ENCODE data around the gene CLASP1. TPM values are rescaled to one million over a fixed set of nuclear protein-coding genes. Genes with fewer than 3 reads are reported as not detected.
A peak's percentile ranks its signal among the peaks of the same experiment; 100 is the strongest.

Gene CLASP1
- total RNA-seq, 1 donor from 2014 or later = 110 TPM

GRCh38 chr2:121596221-121597080, 52.8 kb downstream of the CLASP1 start:
- no peak overlapping the region for H3K4me3 Mint-ChIP-seq
- H3K36me3 Mint-ChIP-seq = peaks cover 10% of the 10 kb centered on the region
- H3K9me3 ChIP-seq (ENCODE audit: low read depth) = no peaks in the 10 kb centered on the region
- peaks cover 59% of the 10 kb centered on the region for H4K20me1 ChIP-seq (ENCODE audit: low read depth)
- TF ChIP-seq EZH2 (IDR thresholded peaks at IDR 0.05) = no peak
- TF ChIP-seq CTCF (IDR thresholded peaks at IDR 0.05) = peak; percentile 62
- TF ChIP-seq EZH2phosphoT487 (IDR thresholded peaks at IDR 0.05) = no peak
- no peaks in the 10 kb centered on the region for H3K36me3 ChIP-seq
- H3K27me3 Mint-ChIP-seq (ENCODE audit: insufficient read depth, low read depth) = no peaks in the 10 kb centered on the region
- H3K27me3 ChIP-seq = no peaks in the 10 kb centered on the region
- H3K79me2 ChIP-seq (ENCODE audit: low read depth) = peaks cover 96% of the 10 kb centered on the region
- H3K27ac ChIP-seq = peak overlapping the region; percentile 46
- no peak overlapping the region for H3K4me3 ChIP-seq
- no peak overlapping the region for H3K9ac ChIP-seq
- peak overlapping the region; percentile 78 for H3K27ac Mint-ChIP-seq
- H3K4me2 ChIP-seq = peak overlapping the region; percentile 5
- H2AFZ ChIP-seq (replicated peaks) = no peak overlapping the region
- H3K4me1 ChIP-seq = no peaks in the 10 kb centered on the region
- peak; percentile 52 for DNase-seq (ENCODE audit: low spot score)
- H3K9me3 Mint-ChIP-seq = peaks cover 2% of the 10 kb centered on the region
- peaks cover 11% of the 10 kb centered on the region for H3K4me1 Mint-ChIP-seq
- H3F3A ChIP-seq (ENCODE audit: low read depth) = peaks cover 12% of the 10 kb centered on the region

- H3K27me3 ChIP-seq = no peaks in the 10 kb centered on the region
- no peak overlapping the region for H3K4me3 Mint-ChIP-seq
- no peak overlapping the region for H2AFZ ChIP-seq (replicated peaks)
- H3K4me2 ChIP-seq = no peak overlapping the region
- no peaks in the 10 kb centered on the region for H3K27me3 Mint-ChIP-seq (ENCODE audit: insufficient read depth, low read depth)
- no peaks in the 10 kb centered on the region for H3K36me3 ChIP-seq
- H3K79me2 ChIP-seq (ENCODE audit: low read depth) = peaks cover 98% of the 10 kb centered on the region
- H3K4me1 ChIP-seq = no peaks in the 10 kb centered on the region
- no peak for DNase-seq (ENCODE audit: low spot score)
- H3K4me3 ChIP-seq = no peak overlapping the region
- H3F3A ChIP-seq (ENCODE audit: low read depth) = peaks cover 12% of the 10 kb centered on the region
- H3K9me3 Mint-ChIP-seq = peaks cover 2% of the 10 kb centered on the region
- H3K9me3 ChIP-seq (ENCODE audit: low read depth) = no peaks in the 10 kb centered on the region
- TF ChIP-seq EZH2 (IDR thresholded peaks at IDR 0.05) = no peak
- TF ChIP-seq CTCF (IDR thresholded peaks at IDR 0.05) = no peak
- no peak for TF ChIP-seq EZH2phosphoT487 (IDR thresholded peaks at IDR 0.05)
- no peak overlapping the region for H3K9ac ChIP-seq
- no peak overlapping the region for H3K27ac Mint-ChIP-seq
- H4K20me1 ChIP-seq (ENCODE audit: low read depth) = peaks cover 57% of the 10 kb centered on the region
- H3K4me1 Mint-ChIP-seq = peaks cover 11% of the 10 kb centered on the region
- no peak overlapping the region for H3K27ac ChIP-seq
- H3K36me3 Mint-ChIP-seq = peaks cover 12% of the 10 kb centered on the region
Observed at GRCh38 chr2:121595012-121595891, 54.0 kb downstream of the CLASP1 start.

GRCh38 chr2:121591199-121591598, 58.1 kb downstream of the CLASP1 start:
- no peaks in the 10 kb centered on the region for H3K27me3 ChIP-seq
- TF ChIP-seq EZH2 (IDR thresholded peaks at IDR 0.05) = no peak
- no peak for TF ChIP-seq EZH2phosphoT487 (IDR thresholded peaks at IDR 0.05)
- no peak for TF ChIP-seq CTCF (IDR thresholded peaks at IDR 0.05)
- no peaks in the 10 kb centered on the region for H3F3A ChIP-seq (ENCODE audit: low read depth)
- no peak overlapping the region for H3K4me3 ChIP-seq
- no peaks in the 10 kb centered on the region for H3K36me3 ChIP-seq
- no peaks in the 10 kb centered on the region for H3K9me3 ChIP-seq (ENCODE audit: low read depth)
- no peak overlapping the region for H3K9ac ChIP-seq
- H2AFZ ChIP-seq (replicated peaks) = no peak overlapping the region
- peaks cover 10% of the 10 kb centered on the region for H3K4me1 ChIP-seq
- Mint-ChIP-seq H3K4me1 (peaks cover 4% of the 10 kb centered on the region), H3K9me3 (peaks cover 2% of the 10 kb centered on the region), H3K4me3 (no peak overlapping the region), H3K27ac (no peak overlapping the region), H3K27me3 (ENCODE audit: insufficient read depth, low read depth) (no peaks in the 10 kb centered on the region), H3K36me3 (peaks cover 21% of the 10 kb centered on the region)
- H3K79me2 ChIP-seq (ENCODE audit: low read depth) = peaks cover 98% of the 10 kb centered on the region
- peaks cover 65% of the 10 kb centered on the region for H4K20me1 ChIP-seq (ENCODE audit: low read depth)
- H3K4me2 ChIP-seq = no peak overlapping the region
- no peak for DNase-seq (ENCODE audit: low spot score)
- H3K27ac ChIP-seq = no peak overlapping the region
